C4-2B (cell line): ENCODE results near the gene PTPN18.

Experiments
- H3K27ac ChIP-seq: fragments of 450-650 bp; 2 replicates; pipeline ENCODE4 v1.5.1; 2017
- ZFX ChIP-seq: fragments of 450-650 bp; IDR thresholded peaks from 2 replicates; pipeline ENCODE4 v1.6.1; 2017
- TF ChIP-seq, protein P1 (sequence below): fragments of 450-650 bp; conservative IDR thresholded peaks from 2 replicates; pipeline ENCODE4 v1.5.1; 2017; ENCODE audit warnings: mild to moderate bottlenecking

The PTPN18 gene

DNA sequence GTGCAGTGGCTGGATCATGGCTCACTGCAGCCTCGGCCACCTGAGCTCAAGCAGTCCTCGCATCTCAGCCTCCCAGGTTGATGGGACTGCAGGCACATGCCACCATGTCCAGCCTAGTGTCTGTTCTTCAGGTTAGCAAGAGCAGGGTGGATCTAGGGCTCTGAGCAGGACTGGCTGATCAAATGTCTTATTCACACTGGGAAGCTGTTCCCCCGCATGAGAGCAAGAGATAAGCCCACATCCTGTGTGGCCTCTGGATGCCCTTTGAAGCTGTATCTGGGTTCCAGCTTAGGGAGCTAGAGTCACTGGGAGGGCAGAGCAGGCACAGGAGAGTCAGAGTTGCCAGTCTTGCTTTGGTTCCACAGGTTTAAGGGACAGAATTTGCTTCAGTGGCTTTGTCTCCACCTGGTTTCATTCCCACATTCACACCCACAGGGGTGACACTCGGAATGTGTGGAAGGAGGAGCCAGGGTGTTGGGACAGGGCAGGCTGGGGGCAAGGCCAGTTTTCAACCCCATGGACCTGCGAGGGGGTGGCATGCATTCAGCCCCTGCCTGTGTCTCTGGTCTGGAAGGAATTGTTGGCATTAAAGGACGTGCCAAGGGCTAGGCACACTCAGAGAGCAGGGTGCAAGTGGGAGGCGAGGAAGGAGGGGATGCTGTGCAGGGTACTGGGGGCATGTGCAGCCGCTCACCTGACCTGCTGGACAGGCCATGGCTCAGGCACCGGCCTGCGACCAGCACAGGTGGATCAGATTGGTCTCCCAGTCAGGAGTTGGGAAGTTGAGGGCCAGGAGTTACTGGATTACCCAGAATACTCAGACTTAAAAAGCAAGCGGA, 24.5 kb downstream of the PTPN18 start:
- TF ChIP-seq, protein P1, sequence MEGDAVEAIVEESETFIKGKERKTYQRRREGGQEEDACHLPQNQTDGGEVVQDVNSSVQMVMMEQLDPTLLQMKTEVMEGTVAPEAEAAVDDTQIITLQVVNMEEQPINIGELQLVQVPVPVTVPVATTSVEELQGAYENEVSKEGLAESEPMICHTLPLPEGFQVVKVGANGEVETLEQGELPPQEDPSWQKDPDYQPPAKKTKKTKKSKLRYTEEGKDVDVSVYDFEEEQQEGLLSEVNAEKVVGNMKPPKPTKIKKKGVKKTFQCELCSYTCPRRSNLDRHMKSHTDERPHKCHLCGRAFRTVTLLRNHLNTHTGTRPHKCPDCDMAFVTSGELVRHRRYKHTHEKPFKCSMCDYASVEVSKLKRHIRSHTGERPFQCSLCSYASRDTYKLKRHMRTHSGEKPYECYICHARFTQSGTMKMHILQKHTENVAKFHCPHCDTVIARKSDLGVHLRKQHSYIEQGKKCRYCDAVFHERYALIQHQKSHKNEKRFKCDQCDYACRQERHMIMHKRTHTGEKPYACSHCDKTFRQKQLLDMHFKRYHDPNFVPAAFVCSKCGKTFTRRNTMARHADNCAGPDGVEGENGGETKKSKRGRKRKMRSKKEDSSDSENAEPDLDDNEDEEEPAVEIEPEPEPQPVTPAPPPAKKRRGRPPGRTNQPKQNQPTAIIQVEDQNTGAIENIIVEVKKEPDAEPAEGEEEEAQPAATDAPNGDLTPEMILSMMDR: no peak
- no peak for TF ChIP-seq ZFX
- H3K27ac ChIP-seq: no peak overlapping the region

DNA sequence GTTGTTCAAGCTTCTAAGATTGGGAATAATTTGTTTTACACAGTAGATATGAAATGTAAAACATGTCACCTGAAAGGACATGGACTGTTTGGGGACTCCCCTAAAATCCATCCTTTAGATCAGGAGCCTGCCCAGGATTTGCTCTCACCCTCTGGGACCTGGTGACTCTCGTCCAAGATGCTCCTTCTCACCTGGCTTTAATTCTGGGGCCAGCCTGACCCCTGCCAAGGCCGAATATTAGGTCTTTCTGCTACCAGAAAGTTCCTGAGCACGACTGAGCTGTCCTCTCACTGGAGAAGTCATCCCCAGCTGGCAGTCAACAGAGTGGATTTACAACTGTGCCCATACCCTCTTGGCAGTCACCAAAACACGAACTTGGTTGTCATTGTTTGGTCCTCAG, 25.3 kb downstream of the PTPN18 start:
- no peak for TF ChIP-seq ZFX
- TF ChIP-seq, protein P1: no peak
- H3K27ac ChIP-seq: no peak overlapping the region

DNA sequence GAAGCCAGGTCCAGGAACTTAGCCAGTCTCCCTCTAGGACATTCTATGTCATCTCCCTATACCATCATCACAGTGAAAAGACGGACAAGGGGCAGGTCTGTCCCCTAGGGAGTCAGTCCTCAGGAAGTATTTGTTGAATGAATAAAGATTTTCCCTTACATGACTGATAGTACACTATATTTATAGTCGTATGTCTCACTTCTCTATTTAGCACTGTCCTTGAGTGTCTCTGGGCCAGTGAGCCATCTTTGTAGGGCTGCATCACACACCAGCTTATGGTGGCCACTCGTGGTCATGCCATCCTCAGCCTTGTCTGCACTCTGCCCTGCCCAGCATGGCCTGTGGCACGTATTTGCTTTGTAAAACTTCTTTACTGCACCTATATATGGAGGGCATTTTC, 25.8 kb downstream of the PTPN18 start:
- H3K27ac ChIP-seq: no peak overlapping the region
- TF ChIP-seq, protein P1: no peak
- TF ChIP-seq ZFX: no peak

DNA sequence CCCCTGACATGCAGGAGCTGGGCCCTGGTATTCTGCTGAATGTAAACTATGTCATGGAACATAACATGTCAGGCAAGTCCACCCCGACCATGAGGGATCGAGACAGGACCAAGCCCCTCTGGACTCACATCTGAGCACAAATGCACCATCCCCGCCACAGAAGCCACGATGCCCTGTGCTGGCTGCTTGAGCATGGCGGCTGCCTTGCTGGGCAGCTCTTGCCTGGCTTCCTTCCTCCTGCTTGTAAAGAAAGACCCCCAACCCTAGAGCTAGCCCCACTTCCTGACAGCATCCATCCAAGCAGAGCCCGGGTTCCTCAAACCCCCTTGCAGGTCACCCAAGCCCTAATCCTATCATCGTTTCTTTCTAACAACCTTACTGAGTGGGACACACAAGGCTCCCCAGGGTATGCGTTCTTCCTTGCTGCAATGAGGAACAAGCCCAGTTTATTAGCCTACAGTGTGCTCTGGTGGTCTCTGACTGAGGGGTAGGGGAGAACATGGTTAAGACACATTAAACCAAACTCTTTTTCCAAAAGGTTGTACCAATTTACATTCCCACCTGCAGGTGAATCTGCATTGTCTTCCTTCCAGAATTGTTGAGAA, 26.6 kb downstream of the PTPN18 start:
- TF ChIP-seq ZFX: no peak
- TF ChIP-seq, protein P1: no peak
- H3K27ac ChIP-seq: no peak overlapping the region

DNA sequence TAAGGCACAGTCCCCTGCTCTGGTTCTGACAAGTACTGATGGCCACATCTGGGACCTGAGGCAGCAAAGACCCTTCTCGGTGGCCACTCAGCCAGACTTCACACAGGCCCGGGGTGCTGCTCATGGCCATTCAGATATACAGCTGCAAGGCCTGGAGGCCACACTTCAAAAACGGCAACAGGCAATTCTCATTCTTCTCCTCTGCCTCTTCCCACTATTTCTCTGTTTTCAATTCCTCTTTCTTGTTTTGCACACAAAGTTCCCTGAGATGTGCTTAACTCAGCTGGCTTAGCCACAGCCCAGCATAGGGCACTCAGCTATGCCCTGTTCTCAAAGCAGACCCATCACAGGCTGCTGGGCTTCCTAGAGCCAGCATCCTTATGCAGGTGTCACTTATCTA, 29.9 kb downstream of the PTPN18 start:
- H3K27ac ChIP-seq: no peak overlapping the region
- TF ChIP-seq ZFX: no peak
- TF ChIP-seq, protein P1: no peak

DNA sequence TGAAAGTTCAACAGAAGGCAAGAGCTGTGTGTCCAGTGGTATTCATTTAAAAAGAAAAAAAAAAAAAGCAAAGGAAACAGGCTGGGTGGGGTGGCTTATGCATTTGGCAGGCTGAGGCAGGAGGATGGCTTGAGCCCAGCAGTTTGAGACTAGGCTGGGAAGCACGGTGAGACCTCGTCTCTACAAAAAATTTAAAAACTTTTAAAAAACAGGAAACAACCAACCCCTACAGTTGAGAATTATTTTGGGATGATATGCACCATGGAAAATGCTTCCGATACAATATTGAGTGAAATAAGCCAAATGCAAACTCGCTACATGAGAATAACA, 31.2 kb downstream of the PTPN18 start:
- TF ChIP-seq, protein P1: no peak
- no peak for TF ChIP-seq ZFX
- H3K27ac ChIP-seq: no peak overlapping the region

DNA sequence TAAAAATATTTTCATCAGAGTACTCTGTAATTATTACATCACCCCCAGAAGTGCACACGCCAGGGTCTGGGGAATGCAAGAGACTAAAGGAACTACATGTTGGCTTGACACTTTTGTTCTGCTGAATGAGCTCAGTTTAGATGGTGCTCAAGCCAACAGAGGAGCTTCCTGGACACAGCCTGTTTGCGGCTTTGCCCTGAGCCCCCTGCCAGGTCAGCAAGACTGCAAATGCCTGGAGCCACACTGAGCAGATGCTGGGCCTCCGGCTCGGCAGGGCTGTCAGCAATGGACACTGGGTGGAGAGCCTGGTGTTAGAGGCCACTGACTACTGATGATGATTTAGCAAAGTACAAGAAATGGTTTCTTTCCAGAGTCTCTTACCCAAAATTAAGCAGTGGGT, 31.9 kb downstream of the PTPN18 start:
- no peak overlapping the region for H3K27ac ChIP-seq
- TF ChIP-seq ZFX: no peak
- TF ChIP-seq, protein P1: no peak
